ENCODE measurements around the gene MTA1.

MTA1 gene

GRCh38 chr14:105378873-105379685, 40.5 kb upstream of the MTA1 start:
- H3K4me3 ChIP-seq (ENCODE audit: control insufficient read depth, low read depth, low read length), result no peak overlapping the region
- no peak for DNase-seq (ENCODE audit: low read depth)
- TF ChIP-seq CTCF (conservative IDR thresholded peaks at IDR 0.05; ENCODE audit: control insufficient read depth, insufficient read depth, low read depth, low read length), result no peak

GRCh38 chr14:105379946-105380345, 39.7 kb upstream of the MTA1 start:
- no peak for TF ChIP-seq CTCF (conservative IDR thresholded peaks at IDR 0.05; ENCODE audit: control insufficient read depth, insufficient read depth, low read depth, low read length)
- no peak overlapping the region for H3K4me3 ChIP-seq (ENCODE audit: control insufficient read depth, low read depth, low read length)
- DNase-seq (ENCODE audit: low read depth), result no peak

- no peak for DNase-seq (ENCODE audit: low read depth)
- TF ChIP-seq CTCF (conservative IDR thresholded peaks at IDR 0.05; ENCODE audit: control insufficient read depth, insufficient read depth, low read depth, low read length), result no peak
- H3K4me3 ChIP-seq (ENCODE audit: control insufficient read depth, low read depth, low read length), result no peak overlapping the region
Observed at GRCh38 chr14:105380756-105381155, 38.9 kb upstream of the MTA1 start.

GRCh38 chr14:105381446-105382342, 37.9 kb upstream of the MTA1 start:
- no peak for DNase-seq (ENCODE audit: low read depth)
- H3K4me3 ChIP-seq (ENCODE audit: control insufficient read depth, low read depth, low read length), result no peak overlapping the region
- TF ChIP-seq CTCF (conservative IDR thresholded peaks at IDR 0.05; ENCODE audit: control insufficient read depth, insufficient read depth, low read depth, low read length), result no peak

GRCh38 chr14:105382343-105383082, 37.1 kb upstream of the MTA1 start:
- DNase-seq (ENCODE audit: low read depth), result no peak
- no peak overlapping the region for H3K4me3 ChIP-seq (ENCODE audit: control insufficient read depth, low read depth, low read length)
- no peak for TF ChIP-seq CTCF (conservative IDR thresholded peaks at IDR 0.05; ENCODE audit: control insufficient read depth, insufficient read depth, low read depth, low read length)

GRCh38 chr14:105383083-105383730, 36.4 kb upstream of the MTA1 start:
- no peak for DNase-seq (ENCODE audit: low read depth)
- TF ChIP-seq CTCF (conservative IDR thresholded peaks at IDR 0.05; ENCODE audit: control insufficient read depth, insufficient read depth, low read depth, low read length), result no peak
- H3K4me3 ChIP-seq (ENCODE audit: control insufficient read depth, low read depth, low read length), result no peak overlapping the region
